ENCODE results near the gene HTT. TPM values are rescaled to one million over a fixed set of nuclear protein-coding genes. Genes with fewer than 3 reads are reported as not detected.
A peak's percentile ranks its signal among the peaks of the same experiment; 100 is the strongest.

The HTT gene
- total and polyA plus RNA-seq, 12 donors = 16.1 to 77.1 (median 47.1) TPM

DNA sequence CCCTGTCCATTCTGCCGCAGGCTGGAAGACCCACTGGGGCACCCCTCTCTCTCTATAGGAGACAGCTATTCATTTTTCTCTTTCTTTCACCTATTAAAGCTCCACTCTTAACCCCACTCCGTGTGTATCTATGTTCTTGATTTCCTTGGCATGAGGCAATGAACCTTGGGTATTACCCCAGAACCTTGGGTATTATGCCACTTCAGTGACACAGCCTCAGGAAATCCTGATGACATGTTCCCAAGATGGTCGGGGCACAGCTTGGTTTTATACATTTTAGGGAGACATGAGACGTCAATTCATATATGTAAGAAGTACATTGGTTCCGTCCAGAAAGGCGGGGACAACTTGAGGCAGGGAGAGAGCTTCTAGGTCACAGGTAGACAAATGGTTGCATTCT lies 13.5 kb upstream of the HTT start:
- no peaks in the 10 kb centered on the region for H3K9me3 ChIP-seq (replicated peaks in 1 of 3)
- peak in 1 of 7 donors; percentile 15 for DNase-seq
- intact Hi-C loops (cut with DNase I) = no loop called here
- H3K4me3 ChIP-seq = no peak overlapping the region
- H3K36me3 ChIP-seq (replicated peaks in 1 of 2) = no peaks in the 10 kb centered on the region
- no peaks in the 10 kb centered on the region for H3K4me1 ChIP-seq (replicated peaks in 1 of 2)
- H3K27me3 ChIP-seq = no peaks in the 10 kb centered on the region
- WGBS, 4 donors = 82 to 84% (median 84%) methylated on average over 6 of the region's 6 CpGs
- no peak for TF ChIP-seq POLR2A (IDR thresholded peaks at IDR 0.05)
- TF ChIP-seq, protein P1, sequence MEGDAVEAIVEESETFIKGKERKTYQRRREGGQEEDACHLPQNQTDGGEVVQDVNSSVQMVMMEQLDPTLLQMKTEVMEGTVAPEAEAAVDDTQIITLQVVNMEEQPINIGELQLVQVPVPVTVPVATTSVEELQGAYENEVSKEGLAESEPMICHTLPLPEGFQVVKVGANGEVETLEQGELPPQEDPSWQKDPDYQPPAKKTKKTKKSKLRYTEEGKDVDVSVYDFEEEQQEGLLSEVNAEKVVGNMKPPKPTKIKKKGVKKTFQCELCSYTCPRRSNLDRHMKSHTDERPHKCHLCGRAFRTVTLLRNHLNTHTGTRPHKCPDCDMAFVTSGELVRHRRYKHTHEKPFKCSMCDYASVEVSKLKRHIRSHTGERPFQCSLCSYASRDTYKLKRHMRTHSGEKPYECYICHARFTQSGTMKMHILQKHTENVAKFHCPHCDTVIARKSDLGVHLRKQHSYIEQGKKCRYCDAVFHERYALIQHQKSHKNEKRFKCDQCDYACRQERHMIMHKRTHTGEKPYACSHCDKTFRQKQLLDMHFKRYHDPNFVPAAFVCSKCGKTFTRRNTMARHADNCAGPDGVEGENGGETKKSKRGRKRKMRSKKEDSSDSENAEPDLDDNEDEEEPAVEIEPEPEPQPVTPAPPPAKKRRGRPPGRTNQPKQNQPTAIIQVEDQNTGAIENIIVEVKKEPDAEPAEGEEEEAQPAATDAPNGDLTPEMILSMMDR (IDR thresholded peaks at IDR 0.05) = no peak
- no peak overlapping the region for H3K27ac ChIP-seq

DNA sequence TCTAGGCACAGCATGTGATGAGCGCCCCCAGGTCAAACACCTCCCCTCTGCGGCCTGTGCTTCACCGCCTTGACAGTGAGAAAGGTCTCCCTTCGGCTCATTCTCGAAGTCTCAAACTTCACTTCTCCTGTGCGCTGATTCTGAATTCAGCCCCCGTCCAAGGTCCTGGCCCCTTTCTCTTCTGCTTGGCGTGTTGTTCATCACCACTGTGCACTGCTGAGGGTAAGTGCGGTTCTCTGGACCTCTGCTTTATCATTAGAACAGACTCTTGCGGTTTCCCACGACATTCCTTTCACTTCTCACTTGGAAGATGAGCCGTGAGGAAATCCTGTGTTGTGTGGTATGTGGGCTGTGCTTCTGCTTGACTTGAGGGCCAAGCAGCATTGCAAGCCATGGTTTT lies 12.0 kb upstream of the HTT start:
- H3K9me3 ChIP-seq (replicated peaks in 1 of 3) = no peaks in the 10 kb centered on the region
- intact Hi-C loops (cut with DNase I) = no loop called here
- H3K4me3 ChIP-seq = no peak overlapping the region
- peak in 1 of 7 donors; percentile 35 for DNase-seq
- H3K4me1 ChIP-seq (replicated peaks in 1 of 2) = no peaks in the 10 kb centered on the region
- no peak overlapping the region for H3K27ac ChIP-seq
- WGBS, 4 donors = 75 to 87% (median 82%) methylated on average over 12 of the region's 12 CpGs
- TF ChIP-seq POLR2A (IDR thresholded peaks at IDR 0.05) = no peak
- TF ChIP-seq, protein P1 (IDR thresholded peaks at IDR 0.05) = no peak
- H3K27me3 ChIP-seq = no peaks in the 10 kb centered on the region
- no peaks in the 10 kb centered on the region for H3K36me3 ChIP-seq (replicated peaks in 1 of 2)

DNA sequence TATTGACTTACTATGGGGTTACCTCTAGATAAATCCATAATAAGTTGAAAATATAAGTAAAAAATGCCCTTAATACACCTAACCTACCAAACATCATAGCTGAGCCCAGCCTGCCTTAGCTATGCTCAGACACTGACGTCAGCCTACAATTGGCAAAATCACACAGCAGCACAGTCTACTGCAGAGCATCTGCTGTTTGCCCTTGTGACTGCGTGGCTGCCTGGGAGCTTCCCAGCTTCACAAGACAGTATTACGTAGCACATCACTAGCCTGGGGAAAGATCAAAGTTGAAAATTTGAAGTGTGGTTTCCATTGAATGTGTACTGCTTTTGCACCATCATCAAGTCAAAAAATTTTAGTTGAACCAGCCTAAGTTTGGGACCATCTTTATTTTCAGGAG lies 8.9 kb upstream of the HTT start:
- no peaks in the 10 kb centered on the region for H3K36me3 ChIP-seq (replicated peaks in 1 of 2)
- H3K27me3 ChIP-seq = no peaks in the 10 kb centered on the region
- H3K9me3 ChIP-seq (replicated peaks in 1 of 3) = no peaks in the 10 kb centered on the region
- 86 to 89% (median 88%) methylated on average over 3 of the region's 3 CpGs for WGBS, 4 donors
- H3K4me3 ChIP-seq = no peak overlapping the region
- H3K27ac ChIP-seq = no peak overlapping the region
- no peak for DNase-seq
- no peak for TF ChIP-seq POLR2A (IDR thresholded peaks at IDR 0.05)
- TF ChIP-seq, protein P1 (IDR thresholded peaks at IDR 0.05) = no peak
- intact Hi-C loops (cut with DNase I) = no loop called here
- H3K4me1 ChIP-seq (replicated peaks in 1 of 2) = no peaks in the 10 kb centered on the region

DNA sequence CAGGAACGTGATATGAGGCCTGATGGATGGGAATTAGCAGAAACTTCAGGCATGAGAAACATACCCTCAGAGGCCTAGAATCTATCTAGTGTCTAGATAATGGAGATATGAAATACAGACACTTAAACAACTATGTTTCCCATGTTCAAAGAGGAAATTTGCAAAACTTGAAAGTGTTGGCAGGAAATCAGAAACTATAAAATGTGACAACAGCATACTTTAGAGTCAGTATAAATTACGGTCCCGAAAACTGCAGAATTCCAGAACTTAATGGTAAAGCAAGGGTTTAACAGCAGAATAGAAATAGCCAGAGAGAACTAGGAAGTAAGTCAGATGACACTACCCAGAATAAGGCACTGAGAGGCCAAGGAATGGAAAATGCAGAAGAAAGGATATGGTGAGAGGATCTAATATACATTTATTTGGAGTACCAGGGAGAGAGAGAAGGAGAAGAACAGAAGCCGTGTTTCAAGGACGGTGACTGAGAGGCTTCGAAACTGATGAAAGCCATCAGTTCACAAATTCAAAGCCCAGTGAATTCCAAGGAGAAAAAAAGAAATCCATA lies 7.6 kb upstream of the HTT start:
- intact Hi-C loops (cut with DNase I) = no loop called here
- Histone ChIP-seq H3K27me3 (no peaks in the 10 kb centered on the region), H3K4me1 (replicated peaks in 1 of 2) (no peaks in the 10 kb centered on the region), H3K36me3 (replicated peaks in 1 of 2) (no peaks in the 10 kb centered on the region), H3K9me3 (replicated peaks in 1 of 3) (no peaks in the 10 kb centered on the region), H3K27ac (no peak overlapping the region), H3K4me3 (no peak overlapping the region)
- TF ChIP-seq, protein P1 (IDR thresholded peaks at IDR 0.05) = no peak
- TF ChIP-seq POLR2A (IDR thresholded peaks at IDR 0.05) = no peak
- no peak for DNase-seq
- WGBS, 4 donors = 83 to 87% (median 85%) methylated on average over 6 of the region's 6 CpGs

Measured in adrenal gland (tissue), 12 donors.